ENCODE results near the gene DCBLD1.

Gene DCBLD1

DNA sequence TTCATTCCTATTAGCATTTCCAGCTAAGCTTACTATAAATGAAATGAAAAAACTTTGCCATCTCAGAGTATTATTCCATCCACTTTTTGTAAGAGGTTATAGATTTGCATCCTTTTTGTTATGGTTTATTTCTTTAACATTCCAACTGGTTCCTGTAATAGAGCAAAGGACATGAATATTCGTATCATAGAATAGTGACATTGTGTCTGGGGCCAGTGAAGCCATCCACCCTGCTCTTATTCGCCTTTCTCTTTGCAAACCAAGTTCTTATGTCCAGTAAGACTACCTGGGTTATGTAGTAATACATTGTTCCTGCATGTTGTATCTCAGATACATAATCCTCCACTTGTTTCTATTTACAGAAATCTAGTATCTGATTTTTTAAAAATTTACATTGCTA, 43.1 kb downstream of the DCBLD1 start:
- TF ChIP-seq, protein P1, sequence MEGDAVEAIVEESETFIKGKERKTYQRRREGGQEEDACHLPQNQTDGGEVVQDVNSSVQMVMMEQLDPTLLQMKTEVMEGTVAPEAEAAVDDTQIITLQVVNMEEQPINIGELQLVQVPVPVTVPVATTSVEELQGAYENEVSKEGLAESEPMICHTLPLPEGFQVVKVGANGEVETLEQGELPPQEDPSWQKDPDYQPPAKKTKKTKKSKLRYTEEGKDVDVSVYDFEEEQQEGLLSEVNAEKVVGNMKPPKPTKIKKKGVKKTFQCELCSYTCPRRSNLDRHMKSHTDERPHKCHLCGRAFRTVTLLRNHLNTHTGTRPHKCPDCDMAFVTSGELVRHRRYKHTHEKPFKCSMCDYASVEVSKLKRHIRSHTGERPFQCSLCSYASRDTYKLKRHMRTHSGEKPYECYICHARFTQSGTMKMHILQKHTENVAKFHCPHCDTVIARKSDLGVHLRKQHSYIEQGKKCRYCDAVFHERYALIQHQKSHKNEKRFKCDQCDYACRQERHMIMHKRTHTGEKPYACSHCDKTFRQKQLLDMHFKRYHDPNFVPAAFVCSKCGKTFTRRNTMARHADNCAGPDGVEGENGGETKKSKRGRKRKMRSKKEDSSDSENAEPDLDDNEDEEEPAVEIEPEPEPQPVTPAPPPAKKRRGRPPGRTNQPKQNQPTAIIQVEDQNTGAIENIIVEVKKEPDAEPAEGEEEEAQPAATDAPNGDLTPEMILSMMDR (IDR thresholded peaks at IDR 0.05; ENCODE audit: insufficient read depth, missing control alignments) = no peak
- DNase-seq (ENCODE audit: insufficient read length, low spot score) = no peak
- no peak for FAIRE-seq

DNA sequence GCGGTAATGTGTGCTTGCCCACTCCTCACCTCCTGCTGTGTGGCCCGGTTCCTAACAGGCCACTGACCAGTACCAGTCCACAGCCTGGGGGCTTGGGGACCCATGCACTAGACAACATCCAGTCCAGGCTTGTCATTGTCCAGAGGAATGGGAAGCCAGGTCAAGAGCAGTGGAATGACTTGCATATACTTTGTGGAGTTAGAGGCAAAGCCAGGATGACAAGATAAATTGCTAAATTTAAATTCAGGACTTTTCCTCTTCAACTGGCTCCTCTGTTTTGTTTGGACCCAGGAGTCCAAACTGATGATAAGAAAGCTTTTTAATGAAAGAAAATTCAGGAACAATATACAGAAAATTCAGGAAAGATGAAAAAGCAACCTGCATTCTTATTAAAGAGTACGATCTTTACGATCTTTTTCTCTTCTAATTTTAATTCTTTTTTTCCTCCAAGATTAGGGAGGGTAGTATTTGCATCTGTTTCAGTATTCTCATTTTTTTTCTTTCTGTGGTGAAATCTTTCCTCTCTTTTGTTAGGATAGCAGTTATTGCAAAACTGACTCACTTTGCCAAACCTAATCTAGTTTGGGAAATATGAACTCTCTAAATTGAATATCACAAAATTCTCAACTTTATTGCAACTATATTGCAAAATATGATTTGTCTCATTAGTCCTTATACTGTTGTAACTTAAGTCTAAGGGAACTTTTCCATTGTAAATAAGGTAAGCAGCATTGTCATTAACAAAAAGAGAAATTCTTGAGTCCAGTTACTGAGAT, 48.2 kb downstream of the DCBLD1 start:
- FAIRE-seq = no peak
- TF ChIP-seq, protein P1 (IDR thresholded peaks at IDR 0.05; ENCODE audit: insufficient read depth, missing control alignments) = no peak
- no peak for DNase-seq (ENCODE audit: insufficient read length, low spot score)

DNA sequence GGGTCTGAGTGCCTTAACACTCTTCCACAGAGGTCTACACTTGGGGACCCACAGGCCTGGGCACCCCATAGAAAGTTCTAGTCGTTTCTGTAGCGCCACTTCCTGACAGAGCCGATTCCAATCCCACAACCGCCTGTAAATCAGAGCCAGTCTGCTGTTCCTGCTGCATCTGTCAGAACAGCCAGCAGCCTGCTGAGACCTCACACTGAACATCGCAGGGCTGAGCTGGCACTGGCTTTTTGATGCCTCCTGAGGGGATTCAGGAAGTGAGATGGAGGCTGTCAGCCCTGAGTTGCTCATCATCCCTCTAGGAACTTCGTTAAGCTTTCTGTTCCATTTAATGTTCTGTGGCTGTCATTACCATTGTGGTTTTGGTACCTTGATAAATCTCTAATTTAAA, 48.9 kb downstream of the DCBLD1 start:
- FAIRE-seq = no peak
- TF ChIP-seq, protein P1 (IDR thresholded peaks at IDR 0.05; ENCODE audit: insufficient read depth, missing control alignments) = no peak
- no peak for DNase-seq (ENCODE audit: insufficient read length, low spot score)

DNA sequence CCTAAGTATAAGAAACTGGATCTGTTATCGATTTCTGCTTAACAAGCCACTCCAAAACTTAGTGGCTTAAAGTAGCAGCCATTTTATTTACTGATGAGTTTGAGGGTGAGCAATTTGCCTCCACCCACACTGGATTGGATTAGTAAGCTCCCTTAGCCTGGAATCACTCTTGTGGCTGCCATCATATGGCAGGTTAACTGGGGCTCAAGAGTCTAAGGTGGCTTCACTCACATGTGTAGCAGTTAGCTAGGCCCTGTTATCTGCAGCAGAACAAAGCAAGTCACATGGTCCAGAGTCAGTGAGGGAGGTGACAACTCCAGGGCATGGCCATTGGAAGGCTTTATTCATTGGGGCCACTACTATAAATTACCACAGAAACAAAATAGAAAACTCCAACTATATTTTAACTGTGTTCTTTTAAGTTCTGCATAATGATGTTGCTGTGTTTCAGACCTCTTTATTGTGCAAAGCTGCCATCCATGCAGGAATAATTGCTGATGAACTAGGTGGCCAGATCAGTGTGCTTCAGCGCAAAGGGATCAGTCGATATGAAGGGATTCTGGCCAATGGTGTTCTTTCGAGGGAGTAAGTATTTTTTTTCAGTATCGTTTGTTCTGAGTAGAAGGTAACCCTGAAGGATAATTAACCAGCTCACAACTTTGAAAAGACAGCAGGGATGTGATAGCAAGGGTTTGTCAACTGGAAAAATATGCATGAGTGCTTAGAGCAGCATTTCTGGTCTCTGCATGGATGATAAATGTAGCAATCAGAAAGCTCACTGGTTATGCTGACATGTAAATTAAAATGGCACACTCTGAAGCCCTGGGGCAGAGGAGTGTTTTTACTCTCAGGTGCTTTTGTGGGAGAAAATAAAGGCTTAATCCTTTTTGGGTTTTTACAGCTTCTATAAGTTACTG, 49.6 kb downstream of the DCBLD1 start:
- TF ChIP-seq, protein P1 (IDR thresholded peaks at IDR 0.05; ENCODE audit: insufficient read depth, missing control alignments) = no peak
- no peak for FAIRE-seq
- DNase-seq (ENCODE audit: insufficient read length, low spot score) = no peak

DNA sequence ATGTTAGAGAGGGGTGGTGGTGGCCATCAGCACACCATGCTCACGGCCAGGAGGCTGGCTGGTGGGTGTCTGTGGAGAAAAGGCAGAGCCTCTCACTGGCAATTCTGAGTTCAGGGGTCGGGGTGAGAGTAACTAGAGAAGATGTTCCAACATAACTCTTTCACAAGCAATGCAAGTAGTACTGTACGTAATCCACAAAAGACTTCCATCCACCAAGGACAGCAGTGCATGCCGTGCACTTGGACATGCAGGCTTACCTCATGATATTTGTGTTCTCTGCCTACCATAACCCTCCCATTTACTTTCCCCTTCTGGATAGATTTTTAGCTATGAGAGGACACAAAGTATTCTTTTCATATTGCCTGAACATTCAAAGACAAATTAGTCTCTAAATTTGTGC, 51.3 kb downstream of the DCBLD1 start:
- DNase-seq (ENCODE audit: insufficient read length, low spot score) = no peak
- TF ChIP-seq, protein P1 (IDR thresholded peaks at IDR 0.05; ENCODE audit: insufficient read depth, missing control alignments) = no peak
- no peak for FAIRE-seq

- TF ChIP-seq, protein P1 (IDR thresholded peaks at IDR 0.05; ENCODE audit: insufficient read depth, missing control alignments) = no peak
- DNase-seq (ENCODE audit: insufficient read length, low spot score) (no peak), FAIRE-seq (no peak)
Measured at GRCh38 chr6:117534974-117535373, 52.5 kb downstream of the DCBLD1 start.

Measured in D721Med (cell line).